HepG2 (cell line): Measurements from ENCODE around the gene GLOD4.

Source experiments
- AGO2 ChIP-seq: fragments of 200-400 bp; formaldehyde crosslinking; optimal IDR thresholded peaks from 2 replicates; pipeline ENCODE3; 2017; ENCODE audit warnings: mild to moderate bottlenecking, low read depth, low read length, moderate library complexity
- ARNT ChIP-seq: fragments of 450-650 bp; IDR thresholded peaks from 2 replicates; pipeline ENCODE4 v1.6.1; 2017
- BHLHE40 ChIP-seq: IDR thresholded peaks from 2 replicates; pipeline ENCODE4 v1.6.1; 2011; ENCODE audit warnings: low read length, improper control_type of control experiment
- CHD2 ChIP-seq: IDR thresholded peaks from 2 replicates; pipeline ENCODE4 v1.6.1; 2011; ENCODE audit warnings: low read depth, low read length, improper control_type of control experiment
- CTCF ChIP-seq: sonication (generic); formaldehyde crosslinking; IDR thresholded peaks from 2 replicates; pipeline ENCODE4 v1.5.0; 2020; ENCODE audit warnings: mild to moderate bottlenecking, missing genetic modification reagents, moderate library complexity
- FOSL1 ChIP-seq: sonication (generic); formaldehyde crosslinking; IDR thresholded peaks from 2 replicates; pipeline ENCODE4 v1.9.0; 2021; ENCODE audit warnings: missing genetic modification reagents, borderline replicate concordance
- PITX1 ChIP-seq: sonication (generic); formaldehyde crosslinking; IDR thresholded peaks from 2 replicates; pipeline ENCODE4 v1.5.1; 2020; ENCODE audit warnings: mild to moderate bottlenecking, missing genetic modification reagents
- POGK ChIP-seq: sonication (generic); formaldehyde crosslinking; conservative IDR thresholded peaks from 2 replicates; pipeline ENCODE4 v1.8.0; 2022; ENCODE audit warnings: mild to moderate bottlenecking, moderate library complexity, missing genetic modification reagents
- SUZ12 ChIP-seq: fragments of 150-350 bp; IDR thresholded peaks from 2 replicates; pipeline ENCODE4 v1.6.1; 2014; ENCODE audit warnings: low read depth, low read length
- ZFP62 ChIP-seq: sonication (generic); formaldehyde crosslinking; IDR thresholded peaks from 2 replicates; pipeline ENCODE4 v1.4.0; 2020; ENCODE audit warnings: missing genetic modification reagents
- ZNF672 ChIP-seq: sonication (generic); formaldehyde crosslinking; IDR thresholded peaks from 2 replicates; pipeline ENCODE4 v1.8.1; 2022; ENCODE audit warnings: missing genetic modification reagents

GRCh38 chr17:788551-788950 lies 6.5 kb upstream of the GLOD4 start:
- no peak for TF ChIP-seq ARNT
- no peak for TF ChIP-seq CTCF
- no peak for TF ChIP-seq SUZ12
- TF ChIP-seq POGK (CRISPR knock-in tag) = no peak
- no peak for TF ChIP-seq AGO2
- TF ChIP-seq FOSL1 (CRISPR knock-in tag) = no peak
- TF ChIP-seq PITX1 (CRISPR knock-in tag) = no peak
- TF ChIP-seq ZFP62 (CRISPR knock-in tag) = no peak
- TF ChIP-seq ZNF672 (CRISPR knock-in tag) = no peak
- TF ChIP-seq BHLHE40 = no peak
- no peak for TF ChIP-seq CHD2
